H7 (cell line): ENCODE data around the gene CDT1. TPM values are rescaled to one million over a fixed set of nuclear protein-coding genes. Genes with fewer than 3 reads are reported as not detected.

ENCODE experiments used
- DNase-seq: peaks from one replicate; pipeline ENCODE4 v3.0.0; 2012
- H3K27me3 ChIP-seq: 2 replicates; pipeline ENCODE4 v1.6.0; 2011; ENCODE audit warnings: mild to moderate bottlenecking, low read length; ENCODE audit not compliant: control insufficient read depth, insufficient read depth
- H3K36me3 ChIP-seq: replicated peaks from 2 replicates; pipeline ENCODE4 v1.5.1; 2011; ENCODE audit warnings: low read length; ENCODE audit not compliant: control insufficient read depth, insufficient read depth
- H3K4me3 ChIP-seq: 2 replicates; pipeline ENCODE4 v1.5.1; 2011; ENCODE audit warnings: low read depth, mild to moderate bottlenecking, control low read depth, low read length, moderate library complexity; ENCODE audit not compliant: insufficient read depth
- total RNA-seq: library from RNA; depleted of rRNA; stranded (reverse); fragments of >200 nt; shearing (Covaris generic); gene quantifications from 2 replicates; pipeline ENCODE4 v1.2.3, GENCODE V29; 2014

CDT1 gene
- total RNA-seq, 1 experiment from 2014 or later, result 120 TPM

- Histone ChIP-seq H3K4me3 (no peak overlapping the region), H3K36me3 (no peaks in the 10 kb centered on the region; the same call in 1 of the 2 replicates), H3K27me3 (no peaks in the 10 kb centered on the region)
- DNase-seq, result no peak
Measured at GRCh38 chr16:88836791-88837190, 33.2 kb downstream of the CDT1 start.

GRCh38 chr16:88837806-88838205 lies 34.2 kb downstream of the CDT1 start:
- no peak for DNase-seq
- no peak overlapping the region for H3K4me3 ChIP-seq

GRCh38 chr16:88838566-88838965 lies 35.0 kb downstream of the CDT1 start:
- H3K4me3 ChIP-seq, result no peak overlapping the region
- no peaks in the 10 kb centered on the region for H3K27me3 ChIP-seq
- no peaks in the 10 kb centered on the region; the same call in 1 of the 2 replicates for H3K36me3 ChIP-seq
- DNase-seq, result no peak

More at GRCh38 chr16:88837806-88838205, 34.2 kb downstream of the CDT1 start:
- H3K27me3 ChIP-seq, result no peaks in the 10 kb centered on the region
- H3K36me3 ChIP-seq, result no peaks in the 10 kb centered on the region; the same call in 1 of the 2 replicates

DNA sequence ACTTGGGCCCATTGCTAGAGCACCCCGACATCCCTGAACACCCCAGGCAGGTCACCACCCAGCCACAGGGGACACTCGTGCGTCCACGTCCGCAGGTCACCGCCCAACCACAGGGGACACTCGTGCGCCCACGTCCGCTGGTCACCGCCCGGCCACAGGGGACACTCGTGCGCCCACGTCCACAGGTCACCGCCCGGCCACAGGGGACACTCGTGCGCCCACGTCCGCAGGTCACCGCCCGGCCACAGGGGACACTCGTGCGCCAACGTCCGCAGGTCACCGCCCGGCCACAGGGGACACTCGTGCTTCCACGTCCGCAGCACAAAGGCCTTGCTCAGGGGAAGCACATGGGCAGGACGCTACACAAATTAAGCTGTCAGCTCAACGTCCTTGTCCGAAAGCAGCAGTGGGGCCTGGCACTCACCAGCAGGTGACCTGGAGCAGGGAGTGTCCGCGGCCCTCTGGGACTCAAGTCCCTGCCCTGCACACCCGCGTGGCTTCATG lies 35.5 kb downstream of the CDT1 start:
- H3K36me3 ChIP-seq, result no peaks in the 10 kb centered on the region; the same call in 1 of the 2 replicates
- no peaks in the 10 kb centered on the region for H3K27me3 ChIP-seq
- H3K4me3 ChIP-seq, result no peak overlapping the region
- DNase-seq, result no peak

DNA sequence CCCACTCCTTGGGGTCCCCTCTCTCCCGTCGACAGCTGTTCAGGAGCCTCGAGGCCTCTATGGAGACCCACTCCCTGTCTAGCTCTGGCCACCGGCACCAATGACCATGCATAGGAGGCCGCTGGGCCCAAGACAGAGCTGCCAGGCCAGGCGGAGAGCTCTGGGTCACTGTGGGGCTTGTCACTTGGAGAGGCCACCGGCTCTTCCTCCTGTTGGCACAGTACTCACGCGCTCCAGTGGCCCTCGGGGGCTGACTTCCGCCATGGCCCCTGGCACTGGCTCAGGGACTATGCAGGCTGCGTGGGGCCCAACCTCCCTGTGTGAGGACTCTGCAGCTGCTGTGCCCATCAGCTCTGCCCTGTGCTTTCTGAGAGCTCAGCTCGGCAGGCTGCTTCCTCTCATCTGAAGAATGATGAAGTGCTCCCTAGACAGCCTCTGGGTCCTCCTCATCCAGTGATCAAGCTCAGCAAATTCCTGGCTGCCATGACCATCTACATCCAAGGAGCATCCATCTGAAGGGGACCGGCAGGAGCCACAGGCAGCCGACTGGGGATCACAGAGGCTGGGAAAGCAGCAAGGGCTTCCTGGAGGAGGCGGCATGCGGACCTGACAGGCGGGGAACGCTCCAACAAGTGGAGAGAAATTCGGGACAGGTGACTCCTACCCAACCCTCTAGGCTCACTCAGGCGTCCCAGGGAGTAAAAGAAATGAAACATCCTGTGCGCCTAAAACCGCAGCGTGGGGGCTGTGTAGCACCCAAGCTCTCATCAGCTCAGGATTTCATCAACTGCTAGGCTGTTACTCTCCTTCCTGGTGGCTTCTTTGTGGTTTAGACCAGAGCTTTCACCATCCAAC lies 36.4 kb downstream of the CDT1 start:
- no peak overlapping the region for H3K4me3 ChIP-seq
- no peaks in the 10 kb centered on the region for H3K27me3 ChIP-seq
- H3K36me3 ChIP-seq, result no peaks in the 10 kb centered on the region; the same call in 1 of the 2 replicates
- no peak for DNase-seq

GRCh38 chr16:88840600-88841215 lies 37.1 kb downstream of the CDT1 start:
- Histone ChIP-seq H3K27me3 (no peaks in the 10 kb centered on the region), H3K4me3 (no peak overlapping the region), H3K36me3 (no peaks in the 10 kb centered on the region; the same call in 1 of the 2 replicates)
- DNase-seq, result no peak

GRCh38 chr16:88841521-88842307 lies 38.1 kb downstream of the CDT1 start:
- H3K36me3 ChIP-seq, result no peaks in the 10 kb centered on the region; the same call in 1 of the 2 replicates
- H3K27me3 ChIP-seq, result no peaks in the 10 kb centered on the region
- no peak overlapping the region for H3K4me3 ChIP-seq
- no peak for DNase-seq

- no peak for DNase-seq
- H3K36me3 ChIP-seq, result no peaks in the 10 kb centered on the region; the same call in 1 of the 2 replicates
- no peaks in the 10 kb centered on the region for H3K27me3 ChIP-seq
- H3K4me3 ChIP-seq, result no peak overlapping the region
Measured at GRCh38 chr16:88842308-88842756, 38.7 kb downstream of the CDT1 start.

GRCh38 chr16:88842806-88843205 lies 39.2 kb downstream of the CDT1 start:
- Histone ChIP-seq H3K27me3 (no peaks in the 10 kb centered on the region), H3K36me3 (no peaks in the 10 kb centered on the region; the same call in 1 of the 2 replicates), H3K4me3 (no peak overlapping the region)
- no peak for DNase-seq

DNA sequence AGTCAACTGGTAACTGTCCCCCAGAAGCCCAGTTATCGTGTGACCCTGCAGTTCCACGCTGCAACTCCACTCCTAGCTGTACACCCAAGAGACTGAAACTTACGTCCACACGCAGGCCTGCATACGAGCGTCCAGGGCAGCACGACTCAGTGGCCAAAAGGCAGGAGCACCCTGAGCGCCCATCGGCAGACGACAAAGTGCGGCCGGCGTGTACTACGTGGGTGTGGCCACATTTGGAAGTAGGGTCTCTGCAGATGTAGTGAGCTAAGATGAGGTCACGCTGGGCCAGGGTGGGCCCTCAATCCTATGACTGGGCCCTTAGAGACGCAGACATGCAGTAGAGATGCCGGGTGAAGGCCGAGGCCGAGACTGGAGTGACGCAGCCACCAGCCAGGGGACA lies 39.7 kb downstream of the CDT1 start:
- Histone ChIP-seq H3K4me3 (no peak overlapping the region), H3K36me3 (no peaks in the 10 kb centered on the region; the same call in 1 of the 2 replicates), H3K27me3 (no peaks in the 10 kb centered on the region)
- no peak for DNase-seq

GRCh38 chr16:88844419-88845036 lies 40.9 kb downstream of the CDT1 start:
- peak; percentile 84 for DNase-seq
- Histone ChIP-seq H3K4me3 (no peak overlapping the region), H3K36me3 (no peaks in the 10 kb centered on the region; the same call in 1 of the 2 replicates), H3K27me3 (no peaks in the 10 kb centered on the region)

DNA sequence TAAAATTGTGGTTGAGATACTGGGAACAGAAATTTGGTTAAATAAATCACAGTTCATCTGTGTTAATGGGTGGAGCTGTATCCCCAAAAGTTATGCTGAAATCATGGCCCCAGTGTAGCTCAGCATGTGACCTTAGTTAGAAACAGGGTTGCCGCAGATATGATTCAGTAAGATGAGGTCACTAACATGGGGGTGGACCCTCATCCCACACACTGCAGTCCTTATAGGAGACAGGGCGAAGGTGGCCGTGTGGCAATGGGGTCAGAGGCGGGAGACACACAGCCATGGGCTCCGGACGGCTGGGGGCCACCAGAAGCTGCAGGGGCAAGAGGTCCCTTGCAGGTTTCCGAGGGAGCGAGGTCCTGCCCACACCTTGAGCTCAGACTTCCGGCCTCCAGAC lies 42.5 kb downstream of the CDT1 start:
- Histone ChIP-seq H3K27me3 (no peaks in the 10 kb centered on the region), H3K36me3 (no peaks in the 10 kb centered on the region), H3K4me3 (no peak overlapping the region)
- DNase-seq, result no peak

GRCh38 chr16:88847654-88848053 lies 44.1 kb downstream of the CDT1 start:
- H3K36me3 ChIP-seq, result no peaks in the 10 kb centered on the region
- no peaks in the 10 kb centered on the region for H3K27me3 ChIP-seq

DNA sequence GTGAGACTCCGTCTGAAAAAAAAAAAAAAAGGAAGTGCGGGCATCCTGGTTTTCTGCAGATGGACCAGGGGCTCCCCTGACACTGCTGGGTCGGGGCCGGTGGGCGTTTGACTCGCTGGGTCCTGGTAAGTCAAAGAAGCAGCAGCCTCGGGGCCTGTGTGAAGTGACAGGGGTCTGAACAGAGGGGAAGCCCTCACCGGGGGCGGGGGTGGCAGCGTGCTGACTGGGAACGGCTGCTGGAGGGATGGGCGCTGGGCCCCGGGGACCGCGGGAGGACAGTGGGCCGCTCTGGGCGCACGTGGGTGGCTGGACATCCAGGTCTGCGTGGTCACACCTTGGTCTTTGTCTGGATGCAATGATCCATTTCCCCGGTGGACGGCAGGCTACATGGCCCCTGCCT lies 45.0 kb downstream of the CDT1 start:
- no peaks in the 10 kb centered on the region for H3K27me3 ChIP-seq
- no peaks in the 10 kb centered on the region for H3K36me3 ChIP-seq
- H3K4me3 ChIP-seq, result no peak overlapping the region
- no peak for DNase-seq

More at GRCh38 chr16:88847654-88848053, 44.1 kb downstream of the CDT1 start:
- H3K4me3 ChIP-seq, result no peak overlapping the region
- DNase-seq, result no peak
